Measurements from ENCODE around the gene RECK.

Gene RECK

DNA sequence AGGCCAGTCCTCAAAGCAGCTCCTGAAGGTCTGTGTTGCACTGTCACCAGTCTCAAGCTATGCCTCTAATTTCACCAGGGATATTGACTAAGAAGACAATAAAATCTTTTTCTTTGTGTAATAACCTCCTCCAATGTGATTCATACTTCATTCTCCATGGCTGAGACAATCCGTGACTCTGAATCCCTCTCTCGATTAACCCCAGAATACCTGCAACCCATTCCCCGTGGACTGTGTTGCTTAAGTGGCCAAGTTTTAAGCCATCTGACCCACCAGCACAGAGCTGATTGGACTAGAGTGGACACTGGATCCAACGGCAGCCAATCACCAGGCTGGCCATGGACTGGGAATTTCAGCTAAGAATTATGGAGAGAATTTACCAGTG, 127.1 kb downstream of the RECK start:
- DNase-seq (ENCODE audit: low read depth, low spot score): peak; percentile 72
- in situ Hi-C loops (cut with HindIII; ENCODE audit: low sequenced_read_pairs): no loop called here
- TF ChIP-seq, protein P1, sequence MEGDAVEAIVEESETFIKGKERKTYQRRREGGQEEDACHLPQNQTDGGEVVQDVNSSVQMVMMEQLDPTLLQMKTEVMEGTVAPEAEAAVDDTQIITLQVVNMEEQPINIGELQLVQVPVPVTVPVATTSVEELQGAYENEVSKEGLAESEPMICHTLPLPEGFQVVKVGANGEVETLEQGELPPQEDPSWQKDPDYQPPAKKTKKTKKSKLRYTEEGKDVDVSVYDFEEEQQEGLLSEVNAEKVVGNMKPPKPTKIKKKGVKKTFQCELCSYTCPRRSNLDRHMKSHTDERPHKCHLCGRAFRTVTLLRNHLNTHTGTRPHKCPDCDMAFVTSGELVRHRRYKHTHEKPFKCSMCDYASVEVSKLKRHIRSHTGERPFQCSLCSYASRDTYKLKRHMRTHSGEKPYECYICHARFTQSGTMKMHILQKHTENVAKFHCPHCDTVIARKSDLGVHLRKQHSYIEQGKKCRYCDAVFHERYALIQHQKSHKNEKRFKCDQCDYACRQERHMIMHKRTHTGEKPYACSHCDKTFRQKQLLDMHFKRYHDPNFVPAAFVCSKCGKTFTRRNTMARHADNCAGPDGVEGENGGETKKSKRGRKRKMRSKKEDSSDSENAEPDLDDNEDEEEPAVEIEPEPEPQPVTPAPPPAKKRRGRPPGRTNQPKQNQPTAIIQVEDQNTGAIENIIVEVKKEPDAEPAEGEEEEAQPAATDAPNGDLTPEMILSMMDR (IDR thresholded peaks at IDR 0.05; ENCODE audit: low read depth, low read length): no peak
- H3K4me3 ChIP-seq (ENCODE audit: low read depth, low read length): no peak overlapping the region

DNA sequence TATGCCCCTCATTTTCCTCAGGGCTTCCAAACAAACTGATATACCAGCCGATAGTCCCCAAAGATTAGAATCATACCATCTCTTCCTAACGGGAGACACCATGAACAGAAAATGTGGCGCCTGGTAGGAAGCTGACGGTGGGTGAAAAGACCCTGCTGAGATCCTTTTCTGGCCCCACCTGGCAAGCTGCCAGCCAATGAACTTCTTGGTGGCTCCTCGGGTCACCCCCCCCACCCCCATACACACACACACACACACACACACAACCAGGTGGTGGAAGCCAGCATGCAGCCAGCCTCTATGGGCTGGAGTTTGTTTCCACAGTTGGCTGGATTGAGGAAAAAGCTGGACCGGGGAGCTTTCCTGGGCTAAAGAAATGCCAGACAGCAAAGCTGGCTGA, 127.7 kb downstream of the RECK start:
- no peak overlapping the region for H3K4me3 ChIP-seq (ENCODE audit: low read depth, low read length)
- in situ Hi-C loops (cut with HindIII; ENCODE audit: low sequenced_read_pairs): no loop called here
- TF ChIP-seq, protein P1 (IDR thresholded peaks at IDR 0.05; ENCODE audit: low read depth, low read length): no peak
- no peak for DNase-seq (ENCODE audit: low read depth, low spot score)

DNA sequence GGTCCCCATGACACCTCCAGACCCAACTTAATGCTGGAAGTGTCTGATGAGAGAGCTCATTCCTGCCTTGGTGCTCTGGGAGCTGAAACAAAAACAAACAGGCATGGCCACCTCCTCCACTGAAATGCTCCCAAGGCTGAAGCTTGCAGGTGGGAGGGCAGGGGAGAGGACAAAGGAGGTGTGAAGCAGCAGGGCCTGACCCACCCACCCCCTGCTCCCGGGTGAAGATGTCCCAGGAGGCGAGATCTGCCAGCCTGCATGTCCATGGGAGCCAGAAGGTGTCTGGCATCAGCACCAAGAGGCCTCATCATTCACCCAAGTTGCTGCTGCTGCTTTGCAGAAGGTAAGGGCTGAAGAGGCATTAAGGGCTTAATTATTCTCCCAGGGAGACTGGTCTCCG, 128.3 kb downstream of the RECK start:
- H3K4me3 ChIP-seq (ENCODE audit: low read depth, low read length): no peak overlapping the region
- TF ChIP-seq, protein P1 (IDR thresholded peaks at IDR 0.05; ENCODE audit: low read depth, low read length): no peak
- in situ Hi-C loops (cut with HindIII; ENCODE audit: low sequenced_read_pairs): no loop called here
- DNase-seq (ENCODE audit: low read depth, low spot score): no peak

DNA sequence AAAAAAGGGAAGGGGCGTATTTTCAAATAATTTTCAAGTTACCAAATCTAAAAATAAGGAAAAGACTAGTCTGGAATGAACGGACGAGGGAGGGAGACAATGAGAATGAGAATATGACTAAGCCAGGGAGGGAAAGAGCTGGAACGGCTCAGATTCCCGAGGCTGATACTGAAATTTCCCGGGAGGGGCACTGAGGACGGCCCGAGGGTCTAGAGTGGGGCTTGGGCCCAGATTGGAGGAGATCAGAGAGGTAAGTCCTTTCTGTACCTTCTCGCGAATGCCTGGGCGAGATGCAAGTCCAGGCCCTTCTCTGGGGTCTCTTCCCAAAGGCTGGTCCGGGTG, 129.1 kb downstream of the RECK start:
- in situ Hi-C loops (cut with HindIII; ENCODE audit: low sequenced_read_pairs): no loop called here
- peak; percentile 45 for DNase-seq (ENCODE audit: low read depth, low spot score)
- no peak overlapping the region for H3K4me3 ChIP-seq (ENCODE audit: low read depth, low read length)
- TF ChIP-seq, protein P1 (IDR thresholded peaks at IDR 0.05; ENCODE audit: low read depth, low read length): no peak

DNA sequence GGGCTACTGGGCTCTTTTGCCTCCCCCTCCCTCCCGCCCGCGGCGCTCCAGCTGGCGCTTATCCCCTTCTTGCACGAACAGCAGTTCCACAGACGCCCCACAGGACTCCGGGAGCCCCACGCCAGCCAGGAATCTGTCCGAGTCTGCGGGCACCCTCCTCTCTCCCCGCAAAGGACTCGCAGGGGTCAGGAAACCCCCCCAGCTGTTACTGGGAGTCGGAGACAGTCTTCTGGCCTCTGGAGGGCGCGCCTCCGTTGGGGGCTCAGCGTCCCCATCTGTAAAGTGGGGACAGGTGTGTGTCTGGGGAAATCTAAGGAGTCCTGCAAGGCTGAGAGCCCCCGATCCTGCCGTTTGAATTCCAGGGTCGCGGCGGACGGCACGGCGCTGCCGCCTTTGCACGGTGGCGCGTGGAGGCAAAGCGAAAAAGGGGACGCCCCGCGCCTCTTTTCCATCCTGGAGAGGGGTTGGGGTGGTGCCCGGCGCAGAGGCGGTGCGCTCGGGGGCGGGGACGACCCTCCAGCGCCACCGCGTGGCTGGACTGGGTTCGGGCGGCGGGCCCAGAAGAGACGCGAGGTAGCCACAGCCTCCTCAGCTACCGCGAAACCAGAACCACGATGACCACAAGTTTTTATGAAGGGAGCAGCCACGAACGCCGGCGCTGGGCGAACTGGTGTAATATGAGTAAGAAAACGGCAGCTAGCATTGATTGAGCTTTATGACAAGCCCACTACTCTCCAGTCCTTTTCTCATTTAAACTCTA, 129.6 kb downstream of the RECK start:
- peak overlapping the region; percentile 42 for H3K4me3 ChIP-seq (ENCODE audit: low read depth, low read length)
- peak; percentile 86 for DNase-seq (ENCODE audit: low read depth, low spot score)
- in situ Hi-C loops (cut with HindIII; ENCODE audit: low sequenced_read_pairs): no loop called here
- TF ChIP-seq, protein P1 (IDR thresholded peaks at IDR 0.05; ENCODE audit: low read depth, low read length): peak; percentile 74

DNA sequence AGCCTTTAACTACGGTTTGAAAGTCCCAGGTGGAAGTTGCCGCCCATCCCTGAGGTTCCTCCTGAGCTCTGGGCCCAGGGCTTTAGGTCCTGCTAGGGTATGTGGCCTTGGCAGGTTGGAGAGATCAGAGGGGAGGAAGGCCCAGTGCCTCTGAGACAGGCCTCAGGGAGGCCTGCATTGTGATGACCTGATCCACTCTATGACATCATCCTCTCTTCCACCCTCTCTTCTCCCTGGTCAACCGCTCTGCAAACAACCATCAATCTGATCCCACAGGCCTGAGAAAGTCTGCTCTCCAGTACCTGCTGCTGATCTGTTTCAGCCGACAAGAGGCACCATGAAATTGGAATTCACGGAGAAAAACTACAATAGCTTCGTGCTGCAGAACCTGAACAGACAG, 132.5 kb downstream of the RECK start, which contains the start of gene CCIN:
Gene CCIN (plus strand): TSS at position 223 of the 400 bp plus-strand sequence. CDS start 115 bp downstream, at position 338.
- DNase-seq (ENCODE audit: low read depth, low spot score): no peak
- no peak within 1 kb of the TSS for H3K4me3 ChIP-seq (ENCODE audit: low read depth, low read length)
- in situ Hi-C loops (cut with HindIII; ENCODE audit: low sequenced_read_pairs): no loop called here
- TF ChIP-seq, protein P1 (IDR thresholded peaks at IDR 0.05; ENCODE audit: low read depth, low read length): no peak

Data from astrocyte of the spinal cord (primary cell).